SJCRH30 (cell line): ENCODE measurements around the gene ANKRD12. TPM values are rescaled to one million over a fixed set of nuclear protein-coding genes. Genes with fewer than 3 reads are reported as not detected.
"Not testable (repeated sequence)": the region's sequence is repeated elsewhere in the genome, so short reads cannot be mapped to it uniquely, and the experiment has no call there.

Experiments used
- DNase-seq, 2 experiments: peaks; one replicate each; pipeline ENCODE4 v3.0.0-alpha.2; 2015 to 2020
- H3K27ac ChIP-seq: fragments of 250-450 bp; sonication (Bioruptor Pico); 2 replicates; pipeline ENCODE4 v1.5.1; 2020; ENCODE audit warnings: mild to moderate bottlenecking, moderate library complexity
- H3K27me3 ChIP-seq: fragments of 250-450 bp; sonication (Bioruptor Pico); 2 replicates; pipeline ENCODE4 v1.5.1; 2020; ENCODE audit warnings: mild to moderate bottlenecking, moderate library complexity
- H3K36me3 ChIP-seq: fragments of 250-450 bp; sonication (Bioruptor Pico); 2 replicates; pipeline ENCODE4 v1.5.1; 2020; ENCODE audit warnings: mild to moderate bottlenecking, moderate library complexity
- H3K4me1 ChIP-seq: fragments of 250-450 bp; sonication (Bioruptor Pico); 2 replicates; pipeline ENCODE4 v1.5.1; 2020; ENCODE audit warnings: mild to moderate bottlenecking, moderate library complexity
- H3K4me3 ChIP-seq: fragments of 250-450 bp; sonication (Bioruptor Pico); 2 replicates; pipeline ENCODE4 v1.5.1; 2020; ENCODE audit warnings: mild to moderate bottlenecking, moderate library complexity
- H3K9me3 ChIP-seq: fragments of 250-450 bp; sonication (Bioruptor Pico); replicated peaks from 2 replicates; pipeline ENCODE4 v1.5.1; 2020; ENCODE audit warnings: mild to moderate bottlenecking, moderate library complexity
- total RNA-seq: library from RNA; depleted of rRNA; stranded (reverse); fragments of >200 nt; shearing (Covaris generic); gene quantifications from 2 replicates; pipeline ENCODE4 v1.2.3, GENCODE V29; 2014; rRNA removed

The ANKRD12 gene
- 14.7 and 19.5 TPM in 2 replicates for total RNA-seq

- Histone ChIP-seq H3K36me3 (peaks cover 6% of the 10 kb centered on the region), H3K9me3 (no peaks in the 10 kb centered on the region), H3K4me3 (peak within 1 kb of the TSS; percentile 88), H3K27ac (peak within 1 kb of the TSS; percentile 70), H3K27me3 (no peaks in the 10 kb centered on the region), H3K4me1 (no peaks in the 10 kb centered on the region)
- DNase-seq = peak; percentile 88 to 90
Measured at GRCh38 chr18:9136315-9137155, at the start of gene ANKRD12. Gene ANKRD12 (plus strand): TSS chr18:9136781. CDS start chr18:9182433, 45,652 bp downstream.

DNA sequence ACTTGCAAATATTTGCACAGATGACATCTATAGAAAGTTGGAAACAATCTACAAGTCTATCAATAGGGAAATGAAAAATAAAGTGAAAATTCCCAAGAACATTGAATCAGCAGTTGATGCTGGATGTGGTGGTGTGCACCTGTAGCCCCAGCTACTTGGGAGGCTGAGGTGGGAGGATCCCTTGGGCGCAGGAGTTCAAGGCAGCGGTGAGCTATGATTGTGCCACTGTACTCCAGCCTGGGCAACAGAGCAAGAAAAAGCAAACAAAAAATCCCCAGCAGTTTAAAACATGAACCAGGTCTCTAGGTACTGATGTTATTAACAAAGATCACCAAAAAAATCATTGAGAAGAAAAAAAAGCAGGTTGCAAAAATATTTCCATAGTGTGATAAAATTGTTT, 49.4 kb upstream of the ANKRD12 start:
- Histone ChIP-seq H3K27ac (no peak overlapping the region), H3K9me3 (no peaks in the 10 kb centered on the region), H3K4me3 (no peak overlapping the region), H3K4me1 (no peaks in the 10 kb centered on the region), H3K36me3 (no peaks in the 10 kb centered on the region), H3K27me3 (no peaks in the 10 kb centered on the region)
- no peak for DNase-seq

- Histone ChIP-seq H3K27ac (no peak overlapping the region), H3K36me3 (no peaks in the 10 kb centered on the region), H3K27me3 (no peaks in the 10 kb centered on the region), H3K9me3 (no peaks in the 10 kb centered on the region), H3K4me3 (no peak overlapping the region), H3K4me1 (no peaks in the 10 kb centered on the region)
- DNase-seq = no peak
Measured at GRCh38 chr18:9088252-9088651, 48.3 kb upstream of the ANKRD12 start.

- not testable (repeated sequence) for H3K9me3 ChIP-seq, DNase-seq
Measured at GRCh38 chr18:9088727-9089126, 47.9 kb upstream of the ANKRD12 start.

GRCh38 chr18:9090578-9090977, 46.0 kb upstream of the ANKRD12 start:
- no peaks in the 10 kb centered on the region for H3K4me1 ChIP-seq
- no peaks in the 10 kb centered on the region for H3K27me3 ChIP-seq
- H3K36me3 ChIP-seq = no peaks in the 10 kb centered on the region
- H3K27ac ChIP-seq = no peak overlapping the region
- no peak for DNase-seq
- H3K9me3 ChIP-seq = no peaks in the 10 kb centered on the region
- no peak overlapping the region for H3K4me3 ChIP-seq

More at GRCh38 chr18:9088727-9089126, 47.9 kb upstream of the ANKRD12 start:
- H3K4me3 ChIP-seq, H3K36me3 ChIP-seq, H3K27me3 ChIP-seq, H3K4me1 ChIP-seq, H3K27ac ChIP-seq: not testable (repeated sequence)

- H3K4me1 ChIP-seq = no peaks in the 10 kb centered on the region
- no peak overlapping the region for H3K4me3 ChIP-seq
- DNase-seq = no peak
- H3K27ac ChIP-seq = no peak overlapping the region
- H3K27me3 ChIP-seq = no peaks in the 10 kb centered on the region
- H3K9me3 ChIP-seq = no peaks in the 10 kb centered on the region
- H3K36me3 ChIP-seq = no peaks in the 10 kb centered on the region
Measured at GRCh38 chr18:9091066-9091476, 45.5 kb upstream of the ANKRD12 start.

- no peak overlapping the region for H3K4me3 ChIP-seq
- no peaks in the 10 kb centered on the region for H3K9me3 ChIP-seq
- H3K36me3 ChIP-seq = no peaks in the 10 kb centered on the region
- no peaks in the 10 kb centered on the region for H3K4me1 ChIP-seq
- no peak for DNase-seq
- H3K27ac ChIP-seq = no peak overlapping the region
- no peaks in the 10 kb centered on the region for H3K27me3 ChIP-seq
Measured at GRCh38 chr18:9092665-9093064, 43.9 kb upstream of the ANKRD12 start.

DNA sequence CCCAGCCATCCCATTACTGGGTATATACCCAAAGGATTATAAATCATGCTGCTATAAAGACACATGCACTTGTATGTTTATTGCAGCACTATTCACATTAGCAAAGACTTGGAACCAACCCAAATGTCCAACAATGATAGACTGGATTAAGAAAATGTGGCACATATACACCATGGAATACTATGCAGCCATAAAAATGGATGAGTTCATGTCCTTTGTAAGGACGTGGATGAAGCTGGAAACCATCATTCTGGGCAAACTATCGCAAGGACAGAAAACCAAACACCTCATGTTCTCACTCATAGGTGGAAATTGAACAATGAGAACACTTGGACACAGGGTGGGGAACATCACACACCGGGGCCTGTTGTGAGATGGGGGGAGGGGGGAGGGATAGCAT, 43.5 kb upstream of the ANKRD12 start:
- H3K4me1 ChIP-seq, H3K9me3 ChIP-seq, H3K4me3 ChIP-seq, H3K36me3 ChIP-seq, H3K27ac ChIP-seq, H3K27me3 ChIP-seq, DNase-seq: not testable (repeated sequence)

DNA sequence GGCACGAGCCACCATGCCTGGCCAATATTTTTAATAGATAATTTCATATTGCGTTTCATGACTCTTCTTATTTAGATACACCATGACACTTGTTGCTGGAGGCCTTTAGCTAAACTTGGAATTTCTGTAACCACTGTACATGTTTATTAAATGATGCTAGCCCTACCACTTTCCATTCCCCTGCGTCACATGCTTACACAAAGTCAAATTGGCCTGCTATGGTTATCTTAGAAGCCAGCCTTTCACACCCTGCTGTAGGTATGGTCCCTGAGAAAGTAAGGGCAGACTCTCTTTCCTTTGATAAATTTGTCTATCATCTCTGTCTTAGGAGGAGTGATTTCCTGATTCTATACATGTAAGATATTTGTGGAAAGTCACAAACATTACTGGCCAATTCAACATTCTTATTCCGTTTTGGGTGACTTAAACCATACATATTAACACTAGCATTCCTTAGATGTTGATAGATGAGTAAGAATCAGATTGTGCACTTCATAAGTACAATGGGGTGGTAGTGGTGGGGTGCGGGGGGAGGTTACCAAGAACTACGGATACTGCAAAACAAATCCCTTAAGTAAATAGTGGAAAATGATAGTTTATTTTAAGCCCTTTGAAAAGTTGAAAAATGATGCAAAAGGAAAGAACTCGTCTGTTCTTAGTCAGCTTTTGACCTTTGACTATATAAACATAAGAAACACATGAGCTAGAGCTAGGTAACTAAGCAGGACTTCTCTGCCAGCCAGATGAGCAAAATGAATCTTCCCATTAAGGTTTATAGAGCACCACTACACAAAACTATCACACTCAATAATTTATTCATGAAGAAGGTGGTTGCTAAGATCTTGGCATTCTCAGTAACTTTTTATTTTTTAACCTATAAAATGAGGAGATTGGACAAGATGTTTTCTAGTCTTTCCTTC, 42.0 kb upstream of the ANKRD12 start:
- H3K9me3 ChIP-seq = no peaks in the 10 kb centered on the region
- no peak overlapping the region for H3K4me3 ChIP-seq
- H3K4me1 ChIP-seq = no peaks in the 10 kb centered on the region
- no peak overlapping the region for H3K27ac ChIP-seq
- no peaks in the 10 kb centered on the region for H3K36me3 ChIP-seq
- H3K27me3 ChIP-seq = no peaks in the 10 kb centered on the region
- no peak for DNase-seq

- no peak overlapping the region for H3K27ac ChIP-seq
Measured at GRCh38 chr18:9095297-9096006, 41.1 kb upstream of the ANKRD12 start.

GRCh38 chr18:9096007-9096371, 40.6 kb upstream of the ANKRD12 start:
- Histone ChIP-seq H3K27me3 (no peaks in the 10 kb centered on the region), H3K4me1 (no peaks in the 10 kb centered on the region), H3K9me3 (no peaks in the 10 kb centered on the region), H3K4me3 (no peak overlapping the region), H3K36me3 (no peaks in the 10 kb centered on the region), H3K27ac (no peak overlapping the region)
- no peak for DNase-seq

More at GRCh38 chr18:9095297-9096006, 41.1 kb upstream of the ANKRD12 start:
- Histone ChIP-seq H3K9me3 (no peaks in the 10 kb centered on the region), H3K27me3 (no peaks in the 10 kb centered on the region), H3K4me3 (no peak overlapping the region), H3K36me3 (no peaks in the 10 kb centered on the region), H3K4me1 (no peaks in the 10 kb centered on the region)
- no peak for DNase-seq

- H3K4me3 ChIP-seq = no peak overlapping the region
- no peaks in the 10 kb centered on the region for H3K27me3 ChIP-seq
- no peaks in the 10 kb centered on the region for H3K4me1 ChIP-seq
- no peaks in the 10 kb centered on the region for H3K9me3 ChIP-seq
- no peak overlapping the region for H3K27ac ChIP-seq
- no peak for DNase-seq
- H3K36me3 ChIP-seq = no peaks in the 10 kb centered on the region
Measured at GRCh38 chr18:9096685-9097084, 39.9 kb upstream of the ANKRD12 start.

DNA sequence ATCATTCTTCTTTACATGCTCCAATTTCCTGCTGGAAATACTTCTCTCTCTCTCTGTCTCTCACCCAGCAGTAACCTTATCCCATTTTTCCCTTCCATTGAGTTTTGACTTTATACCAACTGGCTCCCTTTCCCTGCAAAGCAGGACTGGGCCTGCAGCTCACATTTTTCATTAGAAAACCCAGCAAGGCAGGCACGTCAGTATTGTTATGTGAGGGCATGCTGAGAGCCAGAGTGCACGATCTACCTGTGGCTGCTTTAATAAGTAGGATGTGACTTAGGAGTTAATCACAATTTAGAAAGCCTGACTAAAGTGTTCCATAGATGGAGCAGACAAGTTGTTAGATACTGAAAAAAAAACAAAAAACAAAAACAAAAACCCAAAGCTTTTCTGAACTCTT, 39.2 kb upstream of the ANKRD12 start:
- no peak overlapping the region for H3K4me3 ChIP-seq
- no peak for DNase-seq
- no peaks in the 10 kb centered on the region for H3K27me3 ChIP-seq
- H3K27ac ChIP-seq = no peak overlapping the region
- H3K9me3 ChIP-seq = no peaks in the 10 kb centered on the region
- H3K4me1 ChIP-seq = no peaks in the 10 kb centered on the region
- H3K36me3 ChIP-seq = no peaks in the 10 kb centered on the region

- Histone ChIP-seq H3K27ac (no peak overlapping the region), H3K9me3 (no peaks in the 10 kb centered on the region), H3K27me3 (no peaks in the 10 kb centered on the region), H3K4me1 (no peaks in the 10 kb centered on the region), H3K36me3 (no peaks in the 10 kb centered on the region), H3K4me3 (no peak overlapping the region)
- DNase-seq = no peak
Measured at GRCh38 chr18:9100796-9101195, 35.8 kb upstream of the ANKRD12 start.
